Measurements from ENCODE around the gene MUC22. TPM values are rescaled to one million over a fixed set of nuclear protein-coding genes. Genes with fewer than 3 reads are reported as not detected.

The MUC22 gene
- total RNA-seq, 2 donors from 2014 or later, result 0.17 TPM; not detected in 1

- intact Hi-C loops (cut with DNase I), result no loop called here
- no peaks in the 10 kb centered on the region for H3K27me3 ChIP-seq (replicated peaks; ENCODE audit: insufficient read depth)
- no peak for TF ChIP-seq CTCF (IDR thresholded peaks at IDR 0.05)
- no peak for TF ChIP-seq POLR2A (IDR thresholded peaks at IDR 0.05)
- no peak for TF ChIP-seq POLR2AphosphoS5 (IDR thresholded peaks at IDR 0.05)
- no peaks in the 10 kb centered on the region for H3K9me3 ChIP-seq
- no peaks in the 10 kb centered on the region for H3K4me1 ChIP-seq (replicated peaks)
- no peaks in the 10 kb centered on the region for H3K36me3 ChIP-seq
- no peak for DNase-seq (ENCODE audit: low spot score)
- no peak overlapping the region for H3K4me3 ChIP-seq
- no peak overlapping the region for H3K27ac ChIP-seq
- WGBS, result 45% methylated on average over 6 of the region's 6 CpGs
These were observed 71.6 kb downstream of the MUC22 start for GRCh38 chr6:31081872-31082271.

GRCh38 chr6:31083742-31084354 lies 73.6 kb downstream of the MUC22 start:
- Histone ChIP-seq H3K4me3 (no peak overlapping the region), H3K36me3 (no peaks in the 10 kb centered on the region), H3K27ac (no peak overlapping the region), H3K27me3 (replicated peaks; ENCODE audit: insufficient read depth) (no peaks in the 10 kb centered on the region), H3K4me1 (replicated peaks) (no peaks in the 10 kb centered on the region), H3K9me3 (no peaks in the 10 kb centered on the region)
- DNase-seq (ENCODE audit: low spot score), result no peak
- intact Hi-C loops (cut with DNase I), result no loop called here
- 60% methylated on average over 8 of the region's 8 CpGs for WGBS
- TF ChIP-seq POLR2A (IDR thresholded peaks at IDR 0.05) (no peak), CTCF (IDR thresholded peaks at IDR 0.05) (no peak), POLR2AphosphoS5 (IDR thresholded peaks at IDR 0.05) (no peak)

Small RNAs within 50 kb of the gene (small RNA-seq; reads per million reads assigned to genes)
- gene RNU6-1133P, result 0 reads per million in 2 donors

Other genes starting within 250 kb of the MUC22 start
- 100 to 1,000 TPM; 178 to 182 TPM for gene DDR1, start 126.0 kb upstream of the MUC22 start, total RNA-seq
- 10 to 100 TPM; 19.0 to 26.2 TPM for gene GTF2H4, start 102.3 kb upstream of the MUC22 start, total RNA-seq
- 10 to 100 TPM; 15.8 to 27.0 TPM for gene VARS2, start 96.2 kb upstream of the MUC22 start, total RNA-seq
- gene SFTA2, start 78.3 kb upstream of the MUC22 start, total RNA-seq, result not detected
- gene MUCL3, start 69.5 kb upstream of the MUC22 start, total RNA-seq, result not detected
- under 1 TPM in 1 of 2 donors, not detected in 1; 0.28 TPM for gene MUC21, start 26.8 kb upstream of the MUC22 start, total RNA-seq
- gene C6orf15, start 102.1 kb downstream of the MUC22 start, total RNA-seq, result under 1 TPM in 1 of 2 donors, not detected in 1; 0.51 TPM
- gene PSORS1C1, start 104.3 kb downstream of the MUC22 start, total RNA-seq, result 1 to 10 TPM; 1.2 to 3.5 TPM
- gene CDSN, start 110.0 kb downstream of the MUC22 start, total RNA-seq, result 1 to 10 TPM in 1 of 2 donors, under 1 TPM in 1; 0.50 to 1.5 TPM
- not detected for gene PSORS1C2, start 128.6 kb downstream of the MUC22 start, total RNA-seq
- gene CCHCR1, start 147.3 kb downstream of the MUC22 start, total RNA-seq, result 10 to 100 TPM; 20.3 to 37.4 TPM
- 10 to 100 TPM in 1 of 2 donors, 1 to 10 TPM in 1; 7.6 to 10.0 TPM for gene TCF19, start 148.1 kb downstream of the MUC22 start, total RNA-seq
- 10 to 100 TPM in 1 of 2 donors, 1 to 10 TPM in 1; 3.4 to 21.5 TPM for gene POU5F1, start 160.2 kb downstream of the MUC22 start, total RNA-seq